ENCODE data around the gene RABGAP1L.

GRCh38 chr1:174761335-174761734 is 602.0 kb downstream of the RABGAP1L start:
- TF ChIP-seq CTCF (conservative IDR thresholded peaks at IDR 0.05; ENCODE audit: low read length) (no peak), EZH2phosphoT487 (IDR thresholded peaks at IDR 0.05; ENCODE audit: borderline replicate concordance, low read depth, low read length) (no peak)

Measured in OCI-LY7 (cell line).